Central memory CD8-positive, alpha-beta T cell (primary cell): Measurements from ENCODE around the gene TKT.

Experiments used
- ATAC-seq: fragments of 150-1000 bp; cut with Tn5 transposase; replicated peaks from 2 replicates; pipeline ENCODE4 v1.10.0; 2022; ENCODE audit warnings: mild to moderate bottlenecking, moderate FRiP score, moderate number of reproducible peaks; ENCODE audit not compliant: poor library complexity, severe bottlenecking; ENCODE audit errors: extremely low read depth
- DNase-seq, 2 donors: peaks; one replicate each; pipeline ENCODE4 v3.0.0; 2021; ENCODE audit warnings: low spot score in 2 of 2
- H3K27ac Mint-ChIP-seq: one replicate; pipeline ENCODE4 v1.8.0; 2022; ENCODE audit warnings: low read depth, mild to moderate bottlenecking, moderate library complexity, mixed read lengths
- H3K27me3 Mint-ChIP-seq: one replicate; pipeline ENCODE4 v1.8.0; 2022; ENCODE audit warnings: mixed read lengths
- H3K36me3 Mint-ChIP-seq: one replicate; pipeline ENCODE4 v1.8.0; 2022; ENCODE audit warnings: mild to moderate bottlenecking, moderate library complexity, mixed read lengths; ENCODE audit not compliant: insufficient read depth
- H3K4me1 Mint-ChIP-seq: one replicate; pipeline ENCODE4 v1.8.0; 2022; ENCODE audit warnings: mixed read lengths
- H3K4me3 Mint-ChIP-seq: one replicate; pipeline ENCODE4 v1.8.0; 2022; ENCODE audit warnings: mild to moderate bottlenecking, moderate library complexity, mixed read lengths
- H3K9me3 Mint-ChIP-seq: one replicate; pipeline ENCODE4 v1.8.0; 2022; ENCODE audit warnings: mixed read lengths

The TKT gene

DNA sequence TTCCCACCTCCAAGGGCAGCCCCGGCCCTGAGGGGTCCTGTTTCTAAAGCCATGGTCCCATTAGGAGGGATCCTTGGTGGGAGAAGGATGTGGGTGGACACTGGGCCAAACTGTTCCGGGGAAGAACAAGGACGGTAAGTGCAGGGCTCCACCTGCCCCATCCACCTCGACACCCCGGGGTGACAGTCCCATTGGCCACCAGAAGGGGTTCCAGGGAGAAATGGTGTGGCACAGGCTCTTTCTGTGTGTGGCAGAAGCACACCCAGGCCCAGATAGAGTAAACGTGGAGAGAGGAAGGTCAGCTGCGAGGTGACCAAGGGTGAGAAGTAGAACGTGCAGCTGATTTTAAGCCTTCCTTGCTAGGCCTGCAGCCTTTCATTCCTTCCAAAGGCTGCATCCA is 12.0 kb downstream of the TKT start:
- ATAC-seq (no peak), DNase-seq (no peak)
- H3K27ac Mint-ChIP-seq = no peak overlapping the region
- H3K4me3 Mint-ChIP-seq = no peak overlapping the region
- peaks cover 6% of the 10 kb centered on the region for H3K36me3 Mint-ChIP-seq
- H3K27me3 Mint-ChIP-seq = no peaks in the 10 kb centered on the region
- peaks cover 26% of the 10 kb centered on the region for H3K4me1 Mint-ChIP-seq
- H3K9me3 Mint-ChIP-seq = no peaks in the 10 kb centered on the region

DNA sequence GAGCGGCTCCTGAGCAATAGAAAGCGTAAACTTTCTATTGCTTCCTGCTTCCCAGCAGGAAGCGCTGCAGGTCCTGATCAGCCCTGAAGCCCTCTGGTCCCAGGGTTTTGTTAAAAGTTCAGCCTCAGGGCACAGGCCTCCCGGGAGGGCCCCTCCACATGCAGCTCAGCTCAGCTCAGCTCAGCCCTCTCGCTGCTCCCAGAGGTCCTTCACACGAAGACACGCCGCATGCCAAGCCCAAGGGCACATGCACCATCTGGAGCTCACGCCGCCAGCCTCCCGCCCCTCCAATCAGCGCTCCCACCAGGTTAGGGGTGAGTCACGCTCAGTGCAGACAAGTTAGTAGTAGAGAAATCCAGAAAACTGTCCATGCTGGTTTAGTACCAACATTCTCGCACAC is 12.7 kb downstream of the TKT start:
- Mint-ChIP-seq H3K9me3 (no peaks in the 10 kb centered on the region), H3K27ac (no peak overlapping the region), H3K4me1 (peaks cover 26% of the 10 kb centered on the region), H3K27me3 (no peaks in the 10 kb centered on the region), H3K36me3 (peaks cover 8% of the 10 kb centered on the region), H3K4me3 (no peak overlapping the region)
- ATAC-seq (no peak), DNase-seq (no peak)

DNA sequence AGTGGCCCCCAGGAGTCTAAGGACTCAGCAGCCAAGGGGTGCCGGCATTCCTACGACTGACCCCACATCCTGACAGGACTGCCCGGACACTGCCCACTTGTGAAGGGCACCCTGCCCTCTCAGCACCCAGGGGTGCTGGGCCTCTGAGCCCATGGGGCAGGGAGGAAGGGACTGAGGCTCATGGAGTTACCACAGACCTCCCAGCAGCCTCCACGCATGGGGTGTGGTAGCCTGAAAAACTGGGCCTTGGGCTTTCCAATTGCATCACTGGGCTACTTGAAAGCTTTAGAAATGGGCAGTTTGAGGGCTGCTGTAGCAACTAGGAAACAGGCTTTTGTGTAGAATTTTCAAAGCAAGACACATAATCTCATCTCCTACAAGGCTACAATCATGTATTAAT is 13.2 kb downstream of the TKT start:
- Mint-ChIP-seq H3K4me1 (peaks cover 22% of the 10 kb centered on the region), H3K36me3 (peaks cover 9% of the 10 kb centered on the region), H3K27me3 (no peaks in the 10 kb centered on the region), H3K9me3 (no peaks in the 10 kb centered on the region), H3K4me3 (no peak overlapping the region), H3K27ac (no peak overlapping the region)
- DNase-seq (no peak), ATAC-seq (no peak)

DNA sequence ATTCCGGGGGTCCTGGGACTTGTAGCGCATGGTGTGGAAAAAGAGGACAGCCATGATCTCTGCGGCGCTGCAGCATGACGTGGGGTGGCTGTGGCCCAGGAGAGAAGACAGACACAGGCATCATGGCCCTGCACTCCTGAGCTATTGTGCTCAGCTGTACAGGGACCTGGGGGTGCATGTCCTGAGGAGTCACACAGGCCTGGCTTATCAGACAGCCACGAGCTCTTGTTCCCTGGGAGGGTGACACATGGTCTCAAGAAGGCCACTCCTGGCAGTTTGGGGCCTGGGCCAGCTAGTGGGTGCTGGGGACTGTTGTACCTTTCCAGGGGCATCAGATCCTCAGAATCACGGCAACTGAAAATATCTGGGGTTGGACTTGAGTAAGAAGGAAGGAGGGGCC is 13.7 kb downstream of the TKT start:
- ATAC-seq (no peak), DNase-seq (no peak)
- Mint-ChIP-seq H3K27me3 (no peaks in the 10 kb centered on the region), H3K36me3 (peaks cover 12% of the 10 kb centered on the region), H3K4me3 (no peak overlapping the region), H3K9me3 (no peaks in the 10 kb centered on the region), H3K27ac (no peak overlapping the region), H3K4me1 (peaks cover 19% of the 10 kb centered on the region)

DNA sequence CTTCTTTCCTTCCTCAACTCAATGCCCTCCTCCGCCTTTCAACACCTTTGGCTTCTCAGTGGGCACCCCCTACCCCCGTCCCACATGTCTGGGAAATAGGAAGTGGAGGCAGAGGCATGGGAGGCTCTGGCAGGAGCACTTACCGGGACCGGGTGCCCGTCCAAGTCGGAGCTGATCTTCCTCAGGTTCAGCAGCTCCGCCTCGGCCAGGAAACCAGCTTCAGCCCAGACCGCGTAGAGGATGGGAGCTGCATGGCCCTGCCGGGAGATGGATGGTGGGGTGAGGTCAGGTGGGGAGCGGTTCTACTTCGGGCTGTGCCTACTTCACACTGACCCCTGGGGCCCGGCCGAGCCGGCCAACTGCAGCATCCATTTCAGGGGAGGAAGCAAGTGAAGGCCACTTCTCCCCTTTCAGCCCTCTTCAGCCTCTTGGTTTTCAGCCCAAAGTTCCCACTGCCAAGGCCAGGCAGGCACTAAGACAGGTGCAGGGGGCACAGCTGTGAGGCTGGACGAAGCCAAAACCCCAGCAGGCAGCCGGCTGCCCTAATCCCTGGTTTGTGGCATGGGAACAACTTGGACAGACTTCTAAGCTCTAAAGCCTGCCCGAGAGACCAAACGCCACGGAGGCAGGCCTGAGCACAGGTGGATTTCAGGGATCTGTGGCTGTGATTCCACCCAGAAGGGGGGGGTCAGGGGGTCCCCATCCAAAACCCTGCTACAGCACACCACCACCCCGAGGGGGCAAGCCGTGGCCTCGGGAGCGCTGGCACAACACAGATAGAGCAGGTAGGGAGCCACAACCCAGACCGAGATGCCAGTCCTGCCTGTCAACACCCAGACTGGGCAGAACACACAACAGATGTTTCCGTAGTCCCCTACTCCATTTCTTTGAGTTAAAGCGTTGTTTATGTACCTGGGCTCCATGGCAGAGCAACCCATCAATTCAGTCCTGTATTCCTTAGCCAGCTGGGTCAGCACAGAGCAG is 14.5 kb downstream of the TKT start:
- Mint-ChIP-seq H3K4me1 (peaks cover 19% of the 10 kb centered on the region), H3K4me3 (no peak overlapping the region), H3K27me3 (no peaks in the 10 kb centered on the region), H3K9me3 (no peaks in the 10 kb centered on the region), H3K27ac (no peak overlapping the region), H3K36me3 (peaks cover 14% of the 10 kb centered on the region)
- no peak for ATAC-seq
- no peak for DNase-seq

DNA sequence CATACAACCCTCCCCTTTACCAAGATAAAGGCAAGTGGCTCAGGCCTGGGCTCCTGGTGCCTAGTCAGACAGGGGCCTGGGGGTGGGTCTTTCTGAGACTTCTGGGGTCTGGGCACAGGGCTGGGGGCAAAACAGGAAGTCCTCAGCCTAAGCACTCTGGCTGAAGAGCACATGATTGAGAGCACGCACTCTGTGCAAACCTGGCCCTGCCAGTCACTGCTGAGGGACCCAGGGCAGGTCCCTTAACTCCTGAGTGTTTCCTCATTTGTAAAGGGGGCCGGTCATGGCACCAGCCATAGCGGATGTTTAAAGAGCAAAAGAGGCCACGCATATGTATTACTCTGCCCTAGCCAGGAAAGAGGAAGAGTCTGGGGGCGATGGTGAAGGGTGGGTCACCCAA is 16.0 kb downstream of the TKT start:
- no peak overlapping the region for H3K27ac Mint-ChIP-seq
- H3K27me3 Mint-ChIP-seq = no peaks in the 10 kb centered on the region
- no peak overlapping the region for H3K4me3 Mint-ChIP-seq
- DNase-seq (no peak), ATAC-seq (no peak)
- H3K4me1 Mint-ChIP-seq = peaks cover 11% of the 10 kb centered on the region
- no peaks in the 10 kb centered on the region for H3K9me3 Mint-ChIP-seq
- H3K36me3 Mint-ChIP-seq = peaks cover 14% of the 10 kb centered on the region

DNA sequence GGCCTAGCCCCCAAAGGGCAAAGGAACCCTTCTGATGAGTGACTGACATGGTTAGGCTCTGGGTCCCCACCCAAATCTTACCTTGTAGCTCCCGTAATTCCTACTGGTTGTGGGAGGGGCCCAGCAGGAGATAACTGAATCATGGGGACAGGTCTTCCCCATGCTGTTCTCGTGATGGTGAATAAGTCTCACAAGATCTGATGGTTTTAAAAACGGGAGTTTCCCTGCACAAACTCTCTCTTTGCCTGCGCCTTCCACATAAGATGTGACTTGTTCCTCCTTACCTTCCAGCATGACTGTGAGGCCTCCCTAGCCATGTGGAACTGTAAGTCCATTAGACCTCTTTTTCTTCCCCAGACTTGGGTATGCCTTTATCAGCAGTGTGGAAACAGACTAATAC is 16.9 kb downstream of the TKT start:
- Mint-ChIP-seq H3K27ac (no peak overlapping the region), H3K27me3 (no peaks in the 10 kb centered on the region), H3K36me3 (peaks cover 15% of the 10 kb centered on the region), H3K4me3 (no peak overlapping the region), H3K4me1 (peaks cover 9% of the 10 kb centered on the region), H3K9me3 (no peaks in the 10 kb centered on the region)
- no peak for ATAC-seq
- no peak for DNase-seq

DNA sequence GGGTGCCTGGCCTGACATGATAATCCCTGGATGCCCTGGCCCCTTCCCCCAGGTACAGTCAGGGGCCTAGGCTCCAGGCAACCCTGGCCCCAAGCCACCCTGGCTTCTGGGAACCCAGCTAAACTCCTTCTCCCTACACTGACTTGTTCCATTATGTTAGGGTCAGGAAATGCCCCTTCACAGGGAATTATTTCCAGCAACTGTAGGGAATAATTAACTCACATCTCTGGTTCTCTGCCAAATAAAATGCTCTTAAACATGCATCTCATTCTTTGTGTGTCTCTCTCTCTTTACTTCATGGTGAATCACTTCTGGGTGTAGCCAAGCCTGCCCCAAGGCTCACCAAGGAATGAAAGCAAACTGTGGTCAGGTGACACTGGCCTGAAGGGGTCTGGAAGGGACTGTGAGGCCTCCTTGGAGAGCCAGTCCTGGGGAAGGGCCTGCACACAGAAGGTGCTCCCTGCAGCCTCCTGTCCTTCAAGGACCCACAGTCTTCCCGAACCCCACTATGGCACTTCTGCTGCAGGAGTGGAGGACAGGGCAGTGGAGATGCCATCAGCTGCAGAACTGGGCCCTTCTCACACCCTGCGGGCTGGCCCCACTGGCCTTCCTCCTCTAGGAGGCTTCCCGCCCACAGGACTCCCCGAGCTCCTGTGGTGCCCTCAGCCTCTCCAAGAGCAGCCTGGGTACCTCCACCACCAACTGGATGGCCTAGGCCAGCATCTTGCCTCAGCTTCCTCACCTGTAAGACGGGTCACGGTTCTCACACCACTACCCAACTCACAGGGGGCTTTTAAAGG is 17.6 kb downstream of the TKT start:
- DNase-seq = no peak
- H3K4me1 Mint-ChIP-seq = peaks cover 5% of the 10 kb centered on the region

DNA sequence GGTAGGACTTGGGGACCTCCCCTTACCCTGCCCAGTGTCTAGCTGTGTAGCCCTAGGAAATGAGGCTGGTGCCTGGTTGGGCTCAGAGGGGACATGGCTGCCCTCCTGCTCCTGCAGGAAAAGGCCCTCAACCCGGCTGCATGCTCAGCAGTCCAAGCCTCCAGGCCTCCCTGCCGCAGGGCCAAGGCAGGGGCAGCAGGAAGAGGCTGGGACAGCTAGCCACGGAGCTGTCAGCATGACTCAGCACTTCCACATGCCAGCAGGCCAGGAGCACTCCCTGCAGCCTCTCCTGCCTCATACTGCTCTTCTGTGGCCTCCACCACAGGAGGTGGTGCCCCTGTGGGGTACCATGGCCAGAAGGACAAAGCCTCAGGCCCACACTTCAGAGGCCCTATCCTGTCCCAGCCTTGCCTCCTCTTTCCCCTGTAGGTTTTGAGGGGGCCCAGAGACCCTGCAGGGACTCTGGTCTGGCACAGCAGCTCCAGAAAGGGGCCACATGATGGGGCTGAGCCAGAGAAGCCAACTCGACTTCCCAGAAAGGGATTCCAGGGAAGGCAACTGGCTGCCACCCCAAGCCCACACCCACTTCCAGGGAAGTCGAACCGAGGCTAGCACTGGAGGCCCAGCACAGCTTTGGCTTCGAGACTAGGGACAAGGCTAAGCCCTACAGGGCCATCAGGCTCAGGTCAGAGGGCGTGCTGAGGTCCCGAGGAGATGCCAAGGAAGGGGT is 19.5 kb downstream of the TKT start:
- no peak overlapping the region for H3K27ac Mint-ChIP-seq
- H3K4me1 Mint-ChIP-seq = peaks cover 5% of the 10 kb centered on the region
- H3K9me3 Mint-ChIP-seq = no peaks in the 10 kb centered on the region
- DNase-seq (no peak), ATAC-seq (no peak)
- no peak overlapping the region for H3K4me3 Mint-ChIP-seq
- H3K36me3 Mint-ChIP-seq = peaks cover 12% of the 10 kb centered on the region
- no peaks in the 10 kb centered on the region for H3K27me3 Mint-ChIP-seq

More for the DNA sequence above, 17.6 kb downstream of the TKT start:
- peaks cover 15% of the 10 kb centered on the region for H3K36me3 Mint-ChIP-seq
- no peak for ATAC-seq
- no peaks in the 10 kb centered on the region for H3K9me3 Mint-ChIP-seq
- H3K27me3 Mint-ChIP-seq = no peaks in the 10 kb centered on the region
- H3K27ac Mint-ChIP-seq = no peak overlapping the region
- H3K4me3 Mint-ChIP-seq = no peak overlapping the region

DNA sequence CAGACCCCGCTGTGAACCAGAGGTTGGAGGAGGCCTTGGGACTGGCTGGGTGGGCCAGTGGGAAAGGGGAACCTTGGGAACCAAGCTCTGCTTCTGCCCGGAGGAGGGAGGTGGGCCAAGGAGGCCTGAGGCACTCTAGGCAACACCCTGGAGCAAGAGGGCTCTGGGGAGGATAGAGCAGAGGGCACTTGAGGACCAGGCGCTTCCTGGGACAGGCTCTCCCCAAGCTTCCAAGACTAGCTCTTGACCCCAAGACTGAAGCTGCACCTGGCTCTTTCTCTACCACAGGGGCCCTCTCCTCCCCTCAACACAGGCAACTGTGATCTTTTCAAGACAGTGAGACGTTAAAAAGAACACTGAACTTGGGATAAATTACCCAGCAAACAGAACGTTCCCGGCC is 20.3 kb downstream of the TKT start:
- no peak for DNase-seq
- Mint-ChIP-seq H3K4me3 (no peak overlapping the region), H3K9me3 (no peaks in the 10 kb centered on the region), H3K36me3 (peaks cover 12% of the 10 kb centered on the region), H3K27me3 (no peaks in the 10 kb centered on the region), H3K27ac (no peak overlapping the region), H3K4me1 (peaks cover 5% of the 10 kb centered on the region)
- no peak for ATAC-seq

DNA sequence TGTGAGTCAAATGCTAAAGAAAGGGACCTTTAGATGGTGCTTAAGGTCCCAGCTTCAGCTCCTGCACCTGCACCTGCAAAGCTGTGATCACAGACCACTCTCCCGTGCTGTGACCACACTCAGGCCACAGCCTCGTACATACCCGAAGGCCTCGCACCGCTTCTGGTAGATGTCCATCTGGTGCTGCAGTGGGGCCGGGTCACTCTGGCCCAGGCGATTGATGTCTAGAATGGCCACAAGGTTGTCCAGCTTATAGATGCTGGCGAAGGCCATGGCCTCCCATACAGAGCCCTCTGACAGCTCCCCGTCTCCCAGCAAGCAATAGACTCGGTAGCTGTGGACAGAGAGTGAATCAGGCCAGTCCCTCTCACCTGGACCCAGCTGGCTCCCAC is 21.0 kb downstream of the TKT start:
- DNase-seq = no peak
- Mint-ChIP-seq H3K4me1 (peaks cover 5% of the 10 kb centered on the region), H3K4me3 (no peak overlapping the region), H3K27ac (no peak overlapping the region), H3K27me3 (no peaks in the 10 kb centered on the region), H3K9me3 (no peaks in the 10 kb centered on the region), H3K36me3 (peaks cover 12% of the 10 kb centered on the region)
- ATAC-seq = no peak

DNA sequence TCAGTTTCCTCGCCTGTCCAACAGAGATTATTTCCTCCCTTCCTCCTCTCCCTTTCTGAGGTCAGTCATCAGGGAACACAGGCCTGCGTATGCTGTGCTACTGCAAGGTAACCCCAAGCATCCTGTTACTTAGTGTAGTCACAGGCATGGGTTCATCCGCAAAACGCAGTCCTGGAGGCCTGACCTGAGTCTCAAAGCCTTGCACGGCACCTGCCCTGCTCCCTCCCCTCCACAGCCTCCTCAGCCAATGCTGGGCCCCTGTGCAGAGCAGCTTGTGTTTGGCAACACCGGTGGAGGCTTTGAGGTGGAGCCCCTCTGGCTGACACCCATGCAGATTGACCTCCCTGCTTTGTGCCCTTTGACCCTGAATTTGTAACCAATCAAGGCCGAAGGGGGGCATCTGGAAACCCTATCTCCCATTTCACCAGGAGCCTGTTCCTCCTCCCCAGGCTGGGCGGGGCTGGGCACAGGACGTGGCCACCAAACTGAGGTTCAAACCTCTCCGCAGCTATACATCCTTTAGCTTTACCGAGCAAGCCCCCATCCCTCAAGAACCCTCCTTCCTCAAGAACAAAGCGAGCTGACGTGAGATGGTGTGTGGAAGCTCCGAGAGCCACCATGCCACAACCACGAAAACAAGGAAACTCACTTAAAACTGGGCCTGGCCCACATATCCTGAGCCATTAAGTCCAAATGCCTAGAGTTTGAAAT is 21.5 kb downstream of the TKT start:
- Mint-ChIP-seq H3K36me3 (peaks cover 13% of the 10 kb centered on the region), H3K27me3 (no peaks in the 10 kb centered on the region), H3K9me3 (no peaks in the 10 kb centered on the region), H3K4me1 (peaks cover 5% of the 10 kb centered on the region), H3K27ac (no peak overlapping the region), H3K4me3 (no peak overlapping the region)
- DNase-seq = no peak
- ATAC-seq = no peak
